GM12874 (cell line): ENCODE measurements around the gene ACOX3.

Experiments
- TF ChIP-seq, protein P1 (sequence below): IDR thresholded peaks from 2 replicates; pipeline ENCODE4 v1.5.1; 2011; ENCODE audit warnings: low read depth, mild to moderate bottlenecking, control low read depth, low read length, moderate library complexity; ENCODE audit not compliant: insufficient read depth

ACOX3 gene

DNA sequence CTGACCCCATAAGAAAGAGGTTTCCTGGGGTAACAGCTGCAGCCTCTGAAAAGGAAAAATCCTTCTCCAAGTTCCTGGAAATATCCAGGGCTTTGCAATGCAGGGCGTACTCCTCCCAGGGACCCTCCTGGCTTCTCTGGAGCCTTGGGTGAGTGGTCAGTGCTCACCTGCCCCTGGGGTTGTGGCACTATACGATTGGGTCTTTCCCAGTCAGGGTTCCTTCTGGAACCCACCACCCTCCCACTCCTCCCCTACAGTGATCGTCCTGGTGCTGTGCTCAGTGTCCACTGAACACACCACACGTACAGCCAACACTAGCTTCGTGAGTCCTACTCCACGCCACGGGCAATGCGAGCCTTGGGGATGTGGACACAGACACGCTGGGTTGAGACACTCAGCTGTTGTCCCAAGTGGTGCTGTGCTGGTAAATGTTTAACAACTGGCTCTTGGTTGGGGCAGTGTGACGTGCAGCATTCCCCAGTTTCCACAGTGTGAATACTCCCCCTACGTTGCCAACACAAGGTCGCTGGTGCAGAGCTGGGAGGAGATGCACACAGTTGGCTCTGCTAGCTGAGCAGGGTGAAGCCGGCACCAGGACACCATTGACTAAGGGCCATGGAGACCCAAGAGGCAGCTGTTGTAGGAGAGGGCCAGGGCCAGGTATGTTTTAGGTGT lies 105.6 kb downstream of the ACOX3 start:
- TF ChIP-seq, protein P1, sequence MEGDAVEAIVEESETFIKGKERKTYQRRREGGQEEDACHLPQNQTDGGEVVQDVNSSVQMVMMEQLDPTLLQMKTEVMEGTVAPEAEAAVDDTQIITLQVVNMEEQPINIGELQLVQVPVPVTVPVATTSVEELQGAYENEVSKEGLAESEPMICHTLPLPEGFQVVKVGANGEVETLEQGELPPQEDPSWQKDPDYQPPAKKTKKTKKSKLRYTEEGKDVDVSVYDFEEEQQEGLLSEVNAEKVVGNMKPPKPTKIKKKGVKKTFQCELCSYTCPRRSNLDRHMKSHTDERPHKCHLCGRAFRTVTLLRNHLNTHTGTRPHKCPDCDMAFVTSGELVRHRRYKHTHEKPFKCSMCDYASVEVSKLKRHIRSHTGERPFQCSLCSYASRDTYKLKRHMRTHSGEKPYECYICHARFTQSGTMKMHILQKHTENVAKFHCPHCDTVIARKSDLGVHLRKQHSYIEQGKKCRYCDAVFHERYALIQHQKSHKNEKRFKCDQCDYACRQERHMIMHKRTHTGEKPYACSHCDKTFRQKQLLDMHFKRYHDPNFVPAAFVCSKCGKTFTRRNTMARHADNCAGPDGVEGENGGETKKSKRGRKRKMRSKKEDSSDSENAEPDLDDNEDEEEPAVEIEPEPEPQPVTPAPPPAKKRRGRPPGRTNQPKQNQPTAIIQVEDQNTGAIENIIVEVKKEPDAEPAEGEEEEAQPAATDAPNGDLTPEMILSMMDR, result no peak

DNA sequence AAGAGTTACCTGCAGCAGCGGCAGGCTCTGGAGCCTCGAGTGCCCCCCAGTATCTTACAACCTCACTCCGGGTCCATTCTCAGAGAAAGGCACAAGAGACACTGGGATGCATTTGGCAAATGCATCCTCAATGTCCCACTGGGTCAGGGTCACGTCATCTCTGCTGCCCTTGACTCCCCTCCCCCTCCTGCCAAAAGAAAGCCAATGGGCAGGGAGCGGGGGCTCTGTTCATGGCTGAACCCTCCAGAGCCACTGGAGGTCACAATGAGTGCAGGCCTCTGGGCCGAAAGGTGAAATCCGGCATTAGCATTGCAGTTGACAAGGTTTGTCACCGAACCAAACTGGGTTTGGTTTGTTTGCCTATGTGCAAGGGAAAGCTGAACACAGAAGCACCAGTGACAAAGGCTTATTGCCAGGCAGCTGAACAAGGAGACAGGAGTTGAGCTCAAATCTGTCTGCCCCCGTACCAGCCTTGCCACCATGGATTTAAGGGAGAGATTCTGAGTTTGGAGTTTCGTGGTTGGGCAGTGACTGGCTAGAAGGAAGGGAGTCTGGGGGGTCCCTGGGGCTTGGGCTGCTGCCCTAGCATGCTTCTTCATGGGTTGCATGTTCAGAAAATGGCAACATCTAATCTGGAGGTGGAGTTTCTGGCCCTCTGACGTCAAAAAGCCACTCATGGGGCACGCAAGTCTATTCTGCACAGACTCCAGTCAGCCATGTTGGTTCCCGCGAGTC lies 106.6 kb downstream of the ACOX3 start:
- TF ChIP-seq, protein P1, result no peak

DNA sequence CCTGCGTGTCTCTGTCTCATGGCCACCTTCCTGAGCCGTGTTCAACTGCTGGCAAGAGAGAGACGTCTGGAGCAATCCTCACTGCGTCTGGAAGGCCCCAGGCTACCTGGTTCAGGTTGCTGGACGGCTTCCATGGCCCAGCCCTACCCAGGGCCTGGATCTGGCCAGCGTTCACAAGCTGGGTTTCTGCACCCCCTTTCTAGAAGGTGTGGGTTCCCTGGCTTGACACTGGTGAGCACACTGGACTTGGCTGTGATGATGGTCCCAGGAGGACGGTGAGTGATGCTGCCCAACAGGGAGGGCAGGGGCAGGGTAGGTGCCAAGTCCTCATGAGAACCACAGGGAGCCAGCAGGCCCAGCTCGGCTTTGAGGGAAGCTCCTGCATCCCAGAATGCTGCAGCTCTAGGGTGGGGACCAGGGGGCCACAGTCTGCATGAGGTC lies 107.6 kb downstream of the ACOX3 start:
- TF ChIP-seq, protein P1, result no peak

DNA sequence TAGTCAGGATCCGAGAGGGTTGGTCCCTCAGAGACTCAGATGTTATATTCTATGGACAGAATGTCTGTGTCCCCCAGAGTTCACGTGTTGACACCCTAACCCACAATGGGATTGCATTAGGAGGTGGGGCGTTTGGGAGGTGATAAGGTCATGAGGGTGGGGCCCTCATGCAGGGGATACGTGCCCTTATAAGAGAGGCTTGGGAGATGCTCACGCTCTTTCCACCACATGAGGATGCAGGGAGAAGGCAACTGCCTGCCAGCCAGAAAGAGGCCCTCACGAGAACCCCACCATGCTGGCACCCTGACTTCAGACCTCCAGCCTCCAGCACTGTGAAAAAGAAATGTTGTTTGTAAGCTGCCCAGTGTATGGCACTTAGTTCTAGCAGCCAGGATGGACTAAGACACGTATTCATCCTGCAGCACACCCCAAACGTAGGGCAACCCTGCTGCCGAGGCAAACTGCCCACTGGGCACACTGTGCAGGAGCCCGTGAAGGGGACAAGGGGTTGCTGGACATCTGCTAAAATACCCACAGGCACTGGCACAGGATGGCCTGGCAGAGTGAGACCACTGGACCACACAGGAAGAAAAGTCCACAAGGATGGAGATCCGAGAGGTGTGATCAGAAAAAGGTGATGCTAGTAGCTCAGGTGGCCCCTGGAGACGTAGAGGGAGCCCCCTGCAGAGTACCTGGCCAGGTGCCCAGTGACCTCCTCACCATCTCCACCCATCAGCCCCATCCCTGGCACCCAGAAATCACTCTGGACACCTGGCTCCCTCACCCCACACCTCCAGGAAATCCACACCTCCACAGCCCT lies 108.3 kb downstream of the ACOX3 start:
- TF ChIP-seq, protein P1, result no peak

DNA sequence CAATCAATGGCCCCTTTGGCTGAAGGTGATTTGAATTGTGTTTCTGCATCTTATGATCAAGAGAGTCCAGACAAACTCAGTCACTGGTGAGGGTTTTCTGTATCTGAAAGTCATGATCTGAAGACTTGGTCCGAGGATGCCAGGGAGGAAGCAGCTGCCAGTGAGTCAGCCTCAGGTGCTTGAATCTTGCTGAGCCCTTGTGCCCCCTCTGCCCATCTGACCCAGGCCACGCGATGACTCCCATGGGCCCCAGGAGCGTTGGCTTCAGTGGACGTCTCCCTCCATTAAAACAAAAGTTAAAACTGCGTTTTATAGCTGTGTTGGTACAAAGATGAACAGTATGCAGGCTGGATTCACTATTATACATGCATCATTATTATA lies 109.0 kb downstream of the ACOX3 start:
- TF ChIP-seq, protein P1, result no peak

DNA sequence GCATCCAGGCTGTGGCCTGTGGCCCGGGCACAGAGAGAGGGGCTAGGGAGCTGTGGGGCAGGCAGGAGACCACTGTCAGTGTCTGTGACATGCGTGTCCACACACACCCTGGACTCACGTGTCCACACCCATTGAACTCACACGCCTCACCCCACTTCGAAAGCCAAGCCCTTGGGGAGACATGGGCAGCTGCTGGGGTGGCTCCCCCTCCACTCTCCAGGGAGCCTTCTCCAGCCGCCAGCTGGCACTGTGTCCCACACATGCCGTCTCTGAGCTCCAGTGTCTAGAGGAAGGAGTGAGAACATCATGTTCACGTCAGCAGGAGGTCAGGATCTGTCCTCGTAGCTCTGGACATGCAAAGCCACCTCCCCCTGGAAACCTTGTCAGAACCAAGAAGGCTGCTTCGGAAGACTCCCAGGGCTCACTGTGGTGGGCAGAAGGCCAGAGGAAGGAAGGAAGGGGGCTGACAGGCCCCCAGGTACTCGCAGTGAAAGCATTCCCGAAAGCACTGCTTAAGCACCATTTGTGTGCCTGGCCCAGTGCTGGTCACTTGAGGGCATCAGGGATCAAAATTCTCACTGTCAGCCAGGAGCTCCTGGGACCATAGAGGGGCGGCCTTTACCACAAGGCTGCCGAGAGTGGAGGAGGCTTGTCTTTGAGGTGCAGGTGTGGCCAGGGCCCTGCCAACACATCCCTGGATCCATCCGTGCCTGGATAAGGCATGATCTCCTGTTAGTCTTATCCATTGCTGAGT lies 109.5 kb downstream of the ACOX3 start:
- TF ChIP-seq, protein P1, result no peak
